GM04503 (cell line): ENCODE data around the gene GPR83.
"Not testable (repeated sequence)": the region's sequence is repeated elsewhere in the genome, so short reads cannot be mapped to it uniquely, and the experiment has no call there.

Experiments
- DNase-seq: peaks from one replicate; pipeline ENCODE4 v3.0.0-alpha.2; 2012; ENCODE audit warnings: low read depth

Gene GPR83

DNA sequence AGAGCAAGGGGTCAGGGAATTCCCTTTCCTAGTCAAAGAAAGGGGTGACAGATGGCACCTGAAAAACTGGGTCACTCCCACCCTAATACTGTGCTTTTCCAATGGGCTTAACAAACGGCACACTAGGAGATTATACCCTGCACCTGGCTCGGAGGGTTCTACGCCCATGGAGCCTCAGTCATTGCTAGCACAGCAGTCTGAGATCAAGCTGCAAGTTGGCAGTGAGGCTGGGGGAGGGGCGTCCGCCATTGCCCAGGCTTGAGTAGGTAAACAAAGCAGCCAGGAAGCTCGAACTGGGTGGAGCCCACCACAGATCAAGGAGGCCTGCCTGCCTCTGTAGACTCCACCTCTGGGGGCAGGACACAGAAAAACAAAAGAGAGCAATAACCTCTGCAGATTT, 30.6 kb downstream of the GPR83 start:
- DNase-seq = not testable (repeated sequence)

GRCh38 chr11:94350850-94351563, 50.2 kb downstream of the GPR83 start:
- DNase-seq = not testable (repeated sequence)

DNA sequence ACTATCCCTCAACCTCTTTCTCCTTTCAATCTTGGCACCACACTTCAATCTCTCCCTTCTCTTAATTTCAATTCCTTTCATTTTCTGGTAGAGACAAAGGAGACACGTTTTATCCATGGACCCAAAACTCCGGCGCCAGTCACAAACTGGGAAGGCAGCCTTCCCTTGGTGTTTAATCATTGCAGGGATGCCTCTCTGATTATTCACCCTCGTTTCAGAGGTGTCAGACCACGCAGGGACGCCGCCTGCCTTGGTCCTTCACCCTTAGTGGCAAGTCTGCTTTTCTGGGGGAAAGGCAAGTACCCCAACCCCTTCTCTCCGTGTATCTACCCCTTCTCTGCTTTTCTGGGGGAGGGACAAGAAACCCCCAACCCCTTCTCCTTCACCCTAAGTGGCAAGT, 54.9 kb downstream of the GPR83 start:
- not testable (repeated sequence) for DNase-seq

DNA sequence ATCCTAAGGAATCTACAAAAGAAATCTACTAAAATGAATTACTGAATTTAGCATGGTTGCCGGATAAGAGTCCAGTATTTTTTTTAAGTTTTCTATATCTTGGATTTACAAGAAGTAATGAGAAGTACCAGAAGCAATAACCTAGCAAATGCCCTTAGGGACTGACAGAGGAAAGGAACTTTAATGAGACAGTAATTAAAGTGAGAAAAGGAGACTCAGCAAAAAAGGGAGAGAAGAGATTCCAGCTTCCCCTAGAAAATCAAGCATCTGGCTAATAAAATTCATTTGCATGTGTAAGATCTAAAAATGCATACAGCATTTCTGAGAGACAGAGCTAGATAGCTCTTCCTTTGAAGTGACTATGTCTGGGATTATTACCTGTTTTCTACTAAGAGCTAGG, 57.7 kb downstream of the GPR83 start:
- DNase-seq = no peak

DNA sequence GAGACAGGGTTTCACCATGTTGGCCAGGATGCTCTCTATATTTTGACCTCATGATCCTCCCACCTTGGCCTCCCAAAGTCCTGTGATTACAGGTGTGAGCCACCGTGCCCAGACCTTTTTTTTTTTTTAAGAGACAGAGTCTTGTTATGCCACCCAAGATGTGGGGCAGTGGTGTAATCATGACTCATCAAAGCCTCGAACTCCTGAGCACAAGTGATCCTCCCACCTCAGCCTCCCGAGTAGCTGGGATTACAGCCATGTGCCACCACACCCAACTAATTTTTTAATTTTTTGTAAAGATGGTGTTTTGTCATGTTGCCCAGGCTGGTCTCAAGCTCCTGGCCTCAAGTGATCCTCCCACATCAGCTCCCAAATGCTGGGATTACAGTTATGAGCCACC, 59.0 kb downstream of the GPR83 start:
- DNase-seq = no peak

DNA sequence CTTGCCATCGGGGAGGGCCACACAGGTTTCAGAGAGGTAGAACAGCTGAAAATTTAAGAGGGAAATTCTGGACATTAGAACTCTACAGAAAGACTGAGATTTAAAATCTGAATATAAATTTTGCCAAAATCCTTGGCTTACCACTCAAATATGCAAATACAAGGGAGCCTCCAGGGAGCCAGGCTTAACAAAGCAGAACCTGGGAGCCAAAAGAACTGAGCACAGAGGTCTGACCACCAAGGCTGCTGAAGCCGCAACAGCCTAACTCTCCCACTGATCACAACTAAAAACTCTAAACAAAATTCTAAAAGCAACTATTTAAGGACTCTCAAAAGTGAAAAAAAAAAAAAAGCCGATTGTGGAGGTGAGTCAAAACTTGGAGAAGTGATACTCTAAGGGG, 62.6 kb downstream of the GPR83 start:
- DNase-seq = no peak

- no peak for DNase-seq
Observed at GRCh38 chr11:94336033-94336432, 65.2 kb downstream of the GPR83 start.

- no peak for DNase-seq
Observed at GRCh38 chr11:94332814-94333213, 68.4 kb downstream of the GPR83 start.

DNA sequence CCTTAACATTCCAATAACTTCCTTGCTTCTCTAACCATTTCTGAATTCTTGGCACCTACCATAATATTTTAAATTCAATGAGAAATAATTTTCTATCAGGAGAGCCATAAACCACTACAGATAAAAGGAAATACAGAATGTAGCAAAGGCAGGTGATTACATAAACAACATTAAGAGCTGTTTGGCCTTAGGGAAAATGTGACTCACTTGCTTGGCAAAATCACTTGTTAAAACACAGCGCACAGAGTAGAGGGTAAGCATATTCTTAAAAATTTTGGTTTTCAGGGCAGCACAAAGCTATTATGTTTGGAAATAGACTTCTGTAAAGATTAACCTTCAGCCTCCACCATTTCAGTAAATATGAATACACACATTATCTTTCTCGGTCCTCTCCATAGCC, 70.4 kb downstream of the GPR83 start:
- DNase-seq = no peak

DNA sequence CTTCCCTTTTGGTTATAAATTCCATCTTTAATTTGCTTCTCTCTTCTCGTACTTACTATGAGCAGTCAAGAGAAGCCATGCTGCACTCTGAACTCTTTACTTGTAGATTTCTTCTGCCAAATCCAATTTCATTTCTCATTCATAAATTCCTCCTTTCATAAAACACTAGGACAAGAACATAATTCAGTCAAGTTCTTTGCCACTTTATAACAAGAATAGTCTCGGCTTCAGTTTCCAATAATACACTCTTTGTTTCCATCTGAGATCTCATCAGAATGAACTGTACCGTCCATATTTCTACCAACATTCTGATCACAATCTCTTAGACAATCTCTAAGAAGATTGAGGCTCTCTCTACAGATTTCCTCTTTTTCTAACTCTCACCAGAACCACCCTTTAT, 71.7 kb downstream of the GPR83 start:
- DNase-seq = no peak

- DNase-seq = no peak
Observed at GRCh38 chr11:94328587-94329080, 72.6 kb downstream of the GPR83 start.
